H1 (cell line): ENCODE measurements around the gene NRTN. TPM values are rescaled to one million over a fixed set of nuclear protein-coding genes. Genes with fewer than 3 reads are reported as not detected.

Experiments
- CBX5 ChIP-seq: fragments of 300-800, 300-1000 bp; sonication (generic); IDR thresholded peaks from 2 replicates; pipeline ENCODE4 v1.7.1; 2016; ENCODE audit warnings: antibody characterized with exemption, low read length, low read depth
- CHD2 ChIP-seq: IDR thresholded peaks from 2 replicates; pipeline ENCODE4 v1.6.1; 2012; ENCODE audit warnings: low read length, improper control_type of control experiment
- CTCF ChIP-seq, 3 experiments: IDR thresholded peaks; 1 replicate in 2 of 3; 2 replicates in 1 of 3; pipeline versions ENCODE4 v1.5.1 to v1.6.1; 2011; ENCODE audit warnings: low read length in 3 of 3, mild to moderate bottlenecking in 3 of 3, inconsistent platforms in 2 of 3, low read depth in 1 of 3, moderate library complexity in 1 of 3; ENCODE audit not compliant: insufficient read depth in 1 of 3; ENCODE audit errors: control extremely low read depth in 1 of 3
- MAFK ChIP-seq: IDR thresholded peaks from 2 replicates; pipeline ENCODE4 v1.6.1; 2012; ENCODE audit warnings: low read depth, mild to moderate bottlenecking, improper control_type of control experiment, low read length
- PHF8 ChIP-seq: fragments of 200-600 bp; sonication (generic); conservative IDR thresholded peaks from 2 replicates; pipeline ENCODE4 v1.7.1; 2012; ENCODE audit warnings: low read depth, mild to moderate bottlenecking, inconsistent platforms, low read length, moderate library complexity
- RNF2 ChIP-seq: fragments of 200-900, 300-1000 bp; sonication (generic); IDR thresholded peaks from 2 replicates; pipeline ENCODE4 v1.7.1; 2016; ENCODE audit warnings: borderline replicate concordance, low read depth, mild to moderate bottlenecking, antibody characterized with exemption, low read length; ENCODE audit not compliant: poor library complexity, severe bottlenecking; ENCODE audit errors: missing control alignments
- polyA plus RNA-seq, 7 experiments: library from polyadenylated mRNA; depleted of rRNA in 3 of 7; stranded (reverse) in 5 of 7; unstranded in 2 of 7; fragments of >200 nt in 5 of 7; fragments of 200-250 nt in 2 of 7; gene quantifications; 1 replicate in 5 of 7; 2 replicates in 1 of 7; 4 replicates in 1 of 7; pipeline versions ENCODE4 v1.2.1 to v1.2.3, GENCODE V29; 2011 to 2013; ENCODE audit warnings: missing spikeins in 2 of 7, mixed read lengths in 2 of 7
- total RNA-seq: library from RNA; stranded (reverse); fragmentation: NEBNext Ultra II Directional; extraction: Animal tissue kit (Norgen Biotek cat#: 25700); gene quantifications from 2 replicates; pipeline ENCODE4 v1.2.1, GENCODE V29; 2021

Gene NRTN
- total and polyA plus RNA-seq, 2 of the 8 experiments (the other 6 are each of a cell fraction or from before 2014, with no cell fraction given), result 3.9 to 5.3 TPM

GRCh38 chr19:5800361-5801270, 4.3 kb upstream of the NRTN start (continued):
- no peak for TF ChIP-seq CBX5
- no peak for TF ChIP-seq CTCF (IDR thresholded peaks at IDR 0.05; ENCODE audit: control extremely low read depth in 1 of 3, insufficient read depth in 1 of 3, low read depth in 1 of 3, low read length in 3 of 3)
- TF ChIP-seq CHD2, result no peak
- TF ChIP-seq RNF2, result no peak
- TF ChIP-seq PHF8, result no peak
- TF ChIP-seq MAFK, result no peak
